HG03139 (cell line): ENCODE measurements around the gene ADARB2.

Source experiments
- ATAC-seq: cut with Tn5 transposase; IDR thresholded peaks from one replicate; pipeline ENCODE4 v1.9.1; 2021; ENCODE audit not compliant: unreplicated experiment

The ADARB2 gene

DNA sequence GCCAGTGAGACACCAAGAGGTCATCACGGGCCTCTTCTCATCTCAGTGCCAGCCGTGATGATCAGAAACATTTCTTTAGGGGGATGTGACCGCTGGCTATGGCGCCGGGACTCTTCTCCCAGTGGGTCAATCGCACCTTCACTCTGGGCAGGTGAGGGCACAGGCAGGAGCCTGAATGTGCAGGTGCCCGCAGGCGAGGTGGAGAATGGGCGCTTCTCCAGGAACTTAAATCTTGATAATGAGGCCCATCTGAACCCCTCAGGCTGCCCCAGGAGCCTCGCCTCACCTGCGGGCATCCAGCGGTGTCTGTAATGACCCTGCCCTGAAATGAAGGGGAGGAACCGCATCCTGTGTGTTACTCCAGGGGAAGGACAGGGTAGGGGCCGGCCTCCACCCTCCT is 204.7 kb downstream of the ADARB2 start:
- no peak for ATAC-seq

DNA sequence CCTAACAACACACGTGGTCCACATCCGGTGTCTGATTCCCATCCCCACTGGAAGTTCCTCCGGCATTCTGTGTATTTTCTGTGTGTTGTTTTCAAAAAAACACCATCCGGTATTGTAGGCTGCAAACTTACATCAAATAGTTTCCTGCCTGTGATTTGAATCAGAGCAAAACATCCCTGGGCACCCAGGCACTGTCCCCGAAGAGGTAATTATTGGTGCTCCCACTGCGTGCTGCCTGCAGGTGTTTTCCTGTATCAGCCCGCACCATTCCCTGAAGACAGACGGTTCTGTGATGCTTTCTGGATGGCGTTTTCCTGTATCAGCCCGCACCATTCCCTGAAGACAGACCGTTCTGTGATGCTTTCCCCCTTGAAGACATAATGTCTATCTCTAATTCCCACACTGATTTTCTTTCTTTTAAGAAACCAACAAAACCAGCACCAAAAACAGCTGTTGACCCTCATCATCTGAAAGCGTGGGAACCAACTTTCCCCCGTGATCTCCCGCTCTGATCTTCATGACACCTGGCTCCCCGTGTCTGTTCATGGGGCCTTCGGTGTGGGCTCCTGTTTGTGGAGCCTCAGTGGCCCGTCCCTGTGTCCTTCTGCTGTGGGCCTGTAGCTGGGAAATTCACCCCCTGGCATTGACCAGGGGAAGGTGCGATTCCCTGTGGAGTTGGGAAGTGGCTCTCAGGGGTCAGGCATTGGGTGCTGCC is 205.3 kb downstream of the ADARB2 start:
- ATAC-seq = no peak

DNA sequence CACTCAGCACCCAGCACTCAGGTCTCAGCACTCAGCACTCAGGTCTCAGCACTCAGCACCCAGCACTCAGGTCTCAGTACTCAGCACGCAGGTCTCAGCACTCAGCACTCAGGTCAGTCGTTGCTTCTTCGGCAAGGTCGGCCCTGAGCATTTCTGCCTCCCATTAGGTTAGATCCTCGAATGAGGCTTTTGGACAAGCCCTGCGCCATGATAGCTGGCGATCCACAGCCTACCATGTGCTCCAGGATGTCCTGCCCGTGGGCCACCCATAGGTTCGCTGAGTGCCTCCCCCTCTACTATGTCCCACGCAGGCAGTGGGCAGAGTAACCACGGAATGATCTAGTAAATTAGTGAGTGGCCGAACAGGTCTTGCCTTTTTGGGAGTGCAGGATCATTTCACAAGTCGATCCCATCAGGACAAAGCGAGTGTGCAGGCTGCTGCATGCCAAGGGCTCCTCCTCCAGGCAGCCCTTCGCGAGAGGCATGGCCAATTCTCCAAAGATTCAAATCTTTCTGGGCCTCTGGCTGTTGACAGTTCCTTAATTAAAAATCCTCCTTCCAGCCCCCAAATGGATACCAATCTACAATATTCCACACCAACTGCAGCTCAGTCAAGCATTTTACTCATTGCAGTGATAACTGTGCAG is 206.3 kb downstream of the ADARB2 start:
- ATAC-seq = no peak

GRCh38 chr10:1529806-1530413 is 207.4 kb downstream of the ADARB2 start:
- ATAC-seq = no peak

DNA sequence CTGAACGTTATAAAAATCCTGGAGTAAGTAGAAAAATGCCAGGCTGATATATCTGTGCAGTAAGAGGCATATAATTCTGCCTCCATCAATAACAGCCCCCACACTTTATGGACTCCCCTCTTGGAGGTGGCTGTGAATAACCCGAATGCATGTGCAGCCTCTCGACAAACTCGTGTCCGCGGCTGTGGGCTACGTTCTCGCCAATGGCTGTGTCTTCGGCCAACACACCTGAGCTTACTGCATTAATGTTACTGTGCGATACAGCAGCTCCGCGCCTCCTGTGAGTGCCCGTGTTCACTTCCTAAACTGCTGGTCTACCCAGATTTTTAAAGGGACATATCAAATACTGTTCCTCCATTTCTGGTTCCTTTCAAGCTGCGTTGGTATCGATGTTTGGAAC is 209.4 kb downstream of the ADARB2 start:
- no peak for ATAC-seq

- ATAC-seq = no peak
Observed at GRCh38 chr10:1526436-1527055, 210.8 kb downstream of the ADARB2 start.

GRCh38 chr10:1525354-1526162 is 211.8 kb downstream of the ADARB2 start:
- no peak for ATAC-seq

DNA sequence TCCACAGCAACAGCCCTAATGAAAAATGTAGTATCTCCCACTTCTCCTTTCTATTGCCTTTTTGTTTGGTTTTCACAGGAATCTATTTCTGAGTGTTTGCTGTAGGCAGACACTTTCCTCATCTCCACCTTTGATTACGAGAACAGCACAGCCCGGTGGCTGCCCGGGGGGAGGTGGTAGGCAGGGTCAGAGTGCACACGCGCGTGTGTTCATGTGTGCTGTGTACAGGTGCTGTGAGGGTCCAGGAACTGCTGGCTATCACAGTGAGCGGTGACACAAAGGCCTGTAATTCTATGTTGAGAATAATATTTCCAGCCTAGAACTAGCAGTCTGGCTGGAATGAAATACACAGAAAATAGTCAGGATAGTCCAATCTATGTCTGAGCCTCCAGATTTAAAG is 212.8 kb downstream of the ADARB2 start:
- ATAC-seq = no peak

DNA sequence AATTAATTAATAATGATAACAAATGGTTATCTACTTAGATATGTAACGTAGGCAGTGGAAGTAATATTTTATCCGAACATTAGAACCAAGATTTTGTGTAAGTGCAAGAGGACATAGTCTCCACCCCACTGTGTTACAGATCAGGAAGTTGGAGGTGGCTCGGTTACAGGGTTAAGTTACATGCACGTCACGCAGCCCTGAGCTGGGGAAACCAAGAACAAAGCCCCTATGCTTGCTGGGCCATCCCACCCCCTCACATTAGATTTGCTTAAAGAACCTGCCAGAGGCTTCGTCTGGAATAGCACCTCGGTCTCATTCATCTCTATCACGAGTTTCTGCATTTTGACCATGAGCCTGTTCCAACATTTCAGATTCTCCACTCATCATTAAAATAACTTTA is 214.1 kb downstream of the ADARB2 start:
- no peak for ATAC-seq

GRCh38 chr10:1522237-1522636 is 215.1 kb downstream of the ADARB2 start:
- no peak for ATAC-seq

DNA sequence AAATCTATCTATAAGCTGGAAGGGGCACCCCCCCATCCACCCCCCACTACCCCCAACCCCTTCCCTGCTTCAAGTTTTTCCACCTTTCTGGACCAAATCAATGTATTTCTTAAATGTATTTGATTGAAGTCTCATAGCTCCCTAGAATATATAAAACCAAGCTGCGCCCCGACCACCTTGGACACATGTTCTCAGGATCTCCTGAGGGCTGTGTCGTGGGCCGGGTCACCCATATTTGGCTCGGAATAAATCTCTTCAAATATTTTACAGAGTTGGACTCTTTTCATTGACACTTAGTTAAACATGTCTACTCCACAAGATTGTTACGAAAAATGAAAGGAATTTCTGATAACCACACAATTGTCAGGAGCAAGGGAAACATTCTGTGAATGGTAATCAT is 215.6 kb downstream of the ADARB2 start:
- no peak for ATAC-seq

- no peak for ATAC-seq
Observed at GRCh38 chr10:1520909-1521565, 216.3 kb downstream of the ADARB2 start.

DNA sequence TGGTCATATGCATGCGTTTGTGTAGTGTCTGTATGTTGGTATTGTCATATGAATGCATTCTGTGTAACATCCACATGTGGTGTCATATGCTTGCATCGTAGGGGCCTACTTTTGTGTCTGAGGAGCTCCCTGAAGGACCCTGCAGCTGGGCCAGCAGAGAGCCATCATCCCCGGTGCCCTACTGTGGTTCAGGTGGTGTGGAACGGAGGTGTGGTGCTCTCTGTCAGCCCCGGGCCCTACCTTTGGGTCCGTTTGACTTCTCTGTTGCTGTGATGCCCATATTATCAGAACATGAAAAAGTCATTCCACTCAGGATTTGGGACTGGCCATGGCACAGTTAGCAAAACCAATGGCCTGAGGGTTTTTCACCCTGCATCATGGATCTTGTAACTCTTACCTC is 217.9 kb downstream of the ADARB2 start:
- ATAC-seq = no peak

DNA sequence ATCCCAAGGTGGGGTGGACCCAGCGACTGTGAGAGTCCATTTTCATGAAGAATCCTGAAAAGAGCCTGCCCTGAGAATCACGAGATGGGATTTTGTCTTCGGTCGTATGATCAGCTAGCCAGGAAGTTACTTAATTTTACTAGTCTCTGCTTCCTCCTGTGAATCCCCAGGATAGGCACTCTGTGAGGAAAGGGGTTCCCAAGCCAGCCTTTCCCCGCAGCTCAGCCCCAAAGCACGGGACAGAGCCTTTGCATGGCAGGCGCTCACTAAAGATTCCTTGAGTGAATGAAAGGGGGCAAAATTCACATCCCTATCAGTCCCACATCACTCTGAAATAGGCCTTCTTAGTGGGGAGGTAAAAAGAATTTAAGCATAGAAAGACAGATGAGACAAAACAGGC is 219.6 kb downstream of the ADARB2 start:
- ATAC-seq = no peak

- no peak for ATAC-seq
Observed at GRCh38 chr10:1516492-1517165, 220.7 kb downstream of the ADARB2 start.

DNA sequence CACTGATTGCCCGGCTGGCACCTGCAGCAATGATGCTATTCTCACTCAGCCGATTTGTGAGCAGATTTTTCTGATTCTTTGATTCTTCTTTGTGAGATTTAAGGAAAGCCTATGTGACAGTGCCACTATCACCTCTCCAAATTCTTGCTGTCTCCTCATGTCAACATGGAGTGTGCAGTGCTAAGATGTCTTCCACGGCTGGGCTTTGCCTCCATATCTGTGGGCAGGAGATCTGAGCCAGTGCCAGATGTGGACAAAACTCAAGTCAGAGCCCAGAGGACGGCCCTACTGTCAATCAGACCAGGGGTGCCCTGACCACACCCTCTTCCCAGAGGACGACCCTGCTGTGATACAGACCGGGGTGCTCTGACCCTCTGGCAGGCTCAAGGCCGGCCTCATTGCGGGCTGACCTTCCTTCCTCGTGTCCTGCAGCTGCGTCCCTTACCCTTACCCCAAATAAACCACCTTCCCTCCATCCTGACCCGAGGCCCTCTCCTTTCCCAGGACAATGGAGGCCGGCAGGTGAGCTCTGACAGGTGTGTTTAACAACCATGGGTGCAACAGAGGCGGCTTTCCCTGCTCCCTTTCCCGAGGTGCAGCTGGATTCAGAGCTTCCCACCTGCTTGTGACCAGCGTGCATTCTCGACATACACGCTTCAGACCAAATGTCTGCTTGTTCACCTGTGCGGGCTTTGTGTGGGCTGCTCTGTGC is 221.4 kb downstream of the ADARB2 start:
- ATAC-seq = no peak

DNA sequence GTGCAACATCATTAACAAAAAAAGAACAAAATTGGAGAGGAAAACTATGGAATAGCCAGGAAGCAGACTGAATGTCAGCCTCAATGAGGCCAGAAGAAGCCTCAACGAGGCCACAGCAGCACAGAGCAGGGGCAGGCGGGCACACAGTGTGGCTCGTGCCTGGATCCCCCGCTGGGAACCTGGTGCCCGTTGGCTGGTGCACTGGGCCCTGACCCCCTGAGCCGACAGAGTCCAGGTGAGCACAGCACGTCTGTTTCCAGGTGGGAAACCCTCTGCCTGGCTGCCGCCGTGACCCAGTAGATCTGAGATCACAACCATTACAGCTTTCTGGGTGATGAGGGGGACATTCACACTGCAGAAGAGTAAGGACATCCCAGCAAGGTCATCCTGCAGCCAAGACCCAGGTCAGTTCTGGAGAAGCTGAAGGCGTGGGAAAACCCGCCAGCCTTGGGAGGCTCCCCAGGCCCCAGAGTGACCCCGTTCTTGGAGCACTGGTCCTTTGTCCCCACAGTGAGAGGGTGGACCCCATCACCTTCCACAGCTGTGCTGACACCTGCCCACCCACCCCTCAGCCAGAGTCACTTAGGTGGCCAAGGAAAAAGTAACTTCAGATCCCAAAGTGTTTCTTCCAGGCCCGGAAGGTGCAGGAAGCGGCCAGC is 222.1 kb downstream of the ADARB2 start:
- ATAC-seq = no peak

DNA sequence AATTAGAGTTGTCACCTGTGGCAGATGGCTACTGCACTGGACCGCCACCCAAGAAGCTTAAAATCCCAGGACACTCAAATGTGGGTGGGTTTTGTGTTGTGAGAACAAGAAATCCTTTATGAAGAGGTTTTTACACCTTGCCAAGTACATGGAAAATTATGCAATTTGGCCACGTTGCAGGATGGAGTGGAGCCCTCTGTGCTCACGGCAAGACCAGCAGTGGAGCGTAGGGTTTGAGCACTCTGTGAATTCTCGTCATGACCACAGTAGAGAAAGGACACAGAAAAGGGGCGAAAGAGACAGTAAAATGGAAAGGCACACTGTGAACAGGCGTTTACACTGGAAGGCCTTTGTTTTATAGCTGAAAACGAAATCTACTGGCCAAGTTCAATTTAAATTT is 222.6 kb downstream of the ADARB2 start:
- ATAC-seq = no peak

DNA sequence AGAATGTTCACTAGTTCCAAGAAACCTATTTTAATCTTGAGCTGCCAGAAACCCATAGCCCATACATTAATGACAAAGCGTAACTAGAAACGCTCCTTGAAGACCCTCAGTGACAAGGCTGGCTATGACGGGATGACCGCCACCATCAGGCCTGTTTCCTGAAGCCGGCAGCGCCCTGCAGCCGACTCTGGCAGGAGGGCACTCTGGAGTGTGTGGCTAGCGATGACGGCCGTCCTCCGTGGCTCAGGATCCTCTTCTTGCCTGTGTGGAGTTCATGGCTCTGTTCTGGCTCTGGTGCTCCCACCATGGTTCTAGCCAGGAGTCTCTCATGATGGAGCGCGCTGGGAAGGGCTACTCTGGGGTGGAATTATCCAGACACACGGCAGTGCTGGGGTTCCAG is 224.1 kb downstream of the ADARB2 start:
- no peak for ATAC-seq
